H1 (cell line): ENCODE data around the gene KRCC1.

Experiments used
- CHD2 ChIP-seq: IDR thresholded peaks from 2 replicates; pipeline ENCODE4 v1.6.1; 2012; ENCODE audit warnings: low read length, improper control_type of control experiment
- RAD21 ChIP-seq, 2 experiments: IDR thresholded peaks in 1 of 2; conservative IDR thresholded peaks in 1 of 2; 2 replicates each; pipeline ENCODE4 v1.6.1; 2011; ENCODE audit warnings: low read depth in 2 of 2, low read length in 2 of 2, improper control_type of control experiment in 1 of 2, inconsistent platforms in 1 of 2, mild to moderate bottlenecking in 1 of 2, moderate library complexity in 1 of 2
- SIN3A ChIP-seq, 2 experiments: IDR thresholded peaks in 1 of 2; conservative IDR thresholded peaks in 1 of 2; 2 replicates each; pipeline ENCODE4 v1.6.1; 2011 to 2012; ENCODE audit warnings: low read length in 2 of 2, improper control_type of control experiment in 1 of 2, low read depth in 1 of 2, mild to moderate bottlenecking in 1 of 2
- SIRT6 ChIP-seq: IDR thresholded peaks from one replicate; pipeline ENCODE4 v1.7.1; 2012; ENCODE audit warnings: low read length, inconsistent platforms
- YY1 ChIP-seq: IDR thresholded peaks from 2 replicates; pipeline ENCODE4 v1.6.1; 2011; ENCODE audit warnings: low read depth, mild to moderate bottlenecking, low read length
- TF ChIP-seq, protein P1 (sequence below), 3 experiments: IDR thresholded peaks; 1 replicate in 2 of 3; 2 replicates in 1 of 3; pipeline versions ENCODE4 v1.5.1 to v1.6.1; 2011; ENCODE audit warnings: low read length in 3 of 3, mild to moderate bottlenecking in 3 of 3, inconsistent platforms in 2 of 3, low read depth in 1 of 3, moderate library complexity in 1 of 3; ENCODE audit not compliant: insufficient read depth in 1 of 3; ENCODE audit errors: control extremely low read depth in 1 of 3

DNA sequence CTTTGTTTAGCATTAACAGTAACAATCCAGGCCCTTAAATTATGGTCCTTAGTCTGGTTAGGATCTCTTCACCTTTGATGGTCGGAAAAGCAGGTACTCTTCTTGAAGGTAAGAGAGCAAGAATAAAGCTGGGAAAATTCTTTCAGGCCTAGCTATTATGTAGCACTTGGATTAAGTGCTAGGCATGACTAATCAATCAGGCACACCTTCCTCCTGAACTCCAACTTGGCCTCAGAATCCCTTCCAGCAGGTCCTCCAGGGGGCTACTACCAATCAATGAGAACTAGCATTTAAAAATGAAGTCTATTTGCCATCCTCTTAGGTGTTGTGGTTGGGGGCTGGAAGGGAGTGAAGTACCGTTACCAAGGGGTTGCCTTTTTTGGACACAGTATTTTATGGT lies 15.8 kb upstream of the KRCC1 start:
- TF ChIP-seq SIN3A (conservative IDR thresholded peaks at IDR 0.05 in 1 of 2, IDR thresholded peaks at IDR 0.05 in 1 of 2; ENCODE audit: low read depth in 1 of 2, low read length in 2 of 2) (no peak), CHD2 (no peak), RAD21 (IDR thresholded peaks at IDR 0.05 in 1 of 2, conservative IDR thresholded peaks at IDR 0.05 in 1 of 2; ENCODE audit: low read depth in 2 of 2, low read length in 2 of 2) (no peak), SIRT6 (no peak), YY1 (no peak)
- TF ChIP-seq, protein P1, sequence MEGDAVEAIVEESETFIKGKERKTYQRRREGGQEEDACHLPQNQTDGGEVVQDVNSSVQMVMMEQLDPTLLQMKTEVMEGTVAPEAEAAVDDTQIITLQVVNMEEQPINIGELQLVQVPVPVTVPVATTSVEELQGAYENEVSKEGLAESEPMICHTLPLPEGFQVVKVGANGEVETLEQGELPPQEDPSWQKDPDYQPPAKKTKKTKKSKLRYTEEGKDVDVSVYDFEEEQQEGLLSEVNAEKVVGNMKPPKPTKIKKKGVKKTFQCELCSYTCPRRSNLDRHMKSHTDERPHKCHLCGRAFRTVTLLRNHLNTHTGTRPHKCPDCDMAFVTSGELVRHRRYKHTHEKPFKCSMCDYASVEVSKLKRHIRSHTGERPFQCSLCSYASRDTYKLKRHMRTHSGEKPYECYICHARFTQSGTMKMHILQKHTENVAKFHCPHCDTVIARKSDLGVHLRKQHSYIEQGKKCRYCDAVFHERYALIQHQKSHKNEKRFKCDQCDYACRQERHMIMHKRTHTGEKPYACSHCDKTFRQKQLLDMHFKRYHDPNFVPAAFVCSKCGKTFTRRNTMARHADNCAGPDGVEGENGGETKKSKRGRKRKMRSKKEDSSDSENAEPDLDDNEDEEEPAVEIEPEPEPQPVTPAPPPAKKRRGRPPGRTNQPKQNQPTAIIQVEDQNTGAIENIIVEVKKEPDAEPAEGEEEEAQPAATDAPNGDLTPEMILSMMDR (IDR thresholded peaks at IDR 0.05; ENCODE audit: control extremely low read depth in 1 of 3, insufficient read depth in 1 of 3, low read depth in 1 of 3, low read length in 3 of 3) = no peak
